ENCODE results near the gene HILPDA.
"Not testable (repeated sequence)": the region's sequence is repeated elsewhere in the genome, so short reads cannot be mapped to it uniquely, and the experiment has no call there.

The HILPDA gene

DNA sequence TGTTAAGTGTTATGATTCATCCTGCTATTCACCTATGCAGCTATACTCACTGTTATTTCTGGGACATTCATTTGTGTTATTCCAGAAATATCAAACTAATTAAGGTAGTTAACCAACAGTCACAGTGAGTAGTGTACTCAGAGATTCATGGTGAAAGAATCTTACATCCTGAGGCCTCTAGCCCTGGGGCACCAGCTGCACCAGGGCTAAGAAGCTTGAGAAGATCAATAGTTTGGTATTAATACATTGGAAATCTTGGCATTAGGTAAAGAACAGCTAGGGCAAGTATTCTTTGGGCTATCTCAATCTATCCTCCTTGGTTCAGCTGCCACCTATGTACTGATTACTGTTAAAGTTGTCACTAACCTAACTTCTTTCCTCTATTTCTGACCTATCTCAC, 11.2 kb downstream of the HILPDA start:
- not testable (repeated sequence) for DNase-seq

- DNase-seq: peak; percentile 53
Measured at GRCh38 chr7:128476402-128477335, 21.0 kb downstream of the HILPDA start, which contains the start of gene METTL2B. METTL2B (plus strand) TSS chr7:128476748; CDS start chr7:128476766, 18 bp downstream.

DNA sequence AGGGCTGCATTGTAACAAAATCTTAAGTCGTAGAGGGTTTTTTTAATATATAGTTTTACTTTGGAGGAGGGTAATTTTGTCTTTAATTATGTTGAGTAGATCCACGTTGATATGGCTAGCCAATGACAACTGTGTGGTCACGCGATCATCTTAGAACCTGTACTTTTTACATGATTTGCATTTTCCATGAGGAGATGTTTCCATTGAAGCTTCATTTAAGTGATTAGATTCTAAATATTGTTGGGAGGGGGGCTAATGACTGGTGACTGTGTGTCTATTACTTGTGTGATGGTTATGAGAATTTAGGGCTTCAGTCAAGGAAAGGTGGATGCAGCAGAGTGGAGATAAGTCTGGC, 21.6 kb downstream of the HILPDA start:
- DNase-seq: not testable (repeated sequence)

- DNase-seq: not testable (repeated sequence)
Measured at GRCh38 chr7:128479082-128479481, 23.4 kb downstream of the HILPDA start.

- DNase-seq: not testable (repeated sequence)
Measured at GRCh38 chr7:128488134-128488533, 32.5 kb downstream of the HILPDA start.

GRCh38 chr7:128497405-128497804, 41.7 kb downstream of the HILPDA start:
- no peak for DNase-seq

- not testable (repeated sequence) for DNase-seq
Measured at GRCh38 chr7:128505416-128505815, 49.7 kb downstream of the HILPDA start.

GRCh38 chr7:128506819-128507218, 51.1 kb downstream of the HILPDA start:
- not testable (repeated sequence) for DNase-seq

GRCh38 chr7:128507321-128507993, 51.8 kb downstream of the HILPDA start:
- DNase-seq: not testable (repeated sequence)
